ENCODE results near the gene MYH9.

- TF ChIP-seq CTCF (IDR thresholded peaks at IDR 0.05; ENCODE audit: insufficient read depth, low read length, poor library complexity, severe bottlenecking) (no peak), EZH2phosphoT487 (conservative IDR thresholded peaks at IDR 0.05; ENCODE audit: low read length) (no peak)
Measured at GRCh38 chr22:36341640-36342041, 46.1 kb downstream of the MYH9 start.

All from SU-DHL-6 (cell line).